GM18511 (cell line): Measurements from ENCODE around the gene GAL3ST3.
"Not testable (repeated sequence)": the region's sequence is repeated elsewhere in the genome, so short reads cannot be mapped to it uniquely, and the experiment has no call there.

Experiments
- ATAC-seq: cut with Tn5 transposase; IDR thresholded peaks from one replicate; pipeline ENCODE4 v1.9.1; 2021; ENCODE audit warnings: mild to moderate bottlenecking, moderate library complexity; ENCODE audit not compliant: unreplicated experiment

GAL3ST3 gene

GRCh38 chr11:66048547-66049323, at the start of gene GAL3ST3:
Gene GAL3ST3, minus strand, starts transcription at chr11:66049161. Its CDS starts 3,746 bp downstream, at chr11:66045415.
- ATAC-seq = no peak

GRCh38 chr11:66092125-66092524, 43.2 kb upstream of the GAL3ST3 start:
- not testable (repeated sequence) for ATAC-seq

GRCh38 chr11:66090288-66090687, 41.3 kb upstream of the GAL3ST3 start:
- ATAC-seq = no peak

- ATAC-seq = no peak
Measured at GRCh38 chr11:66089067-66089466, 40.1 kb upstream of the GAL3ST3 start.

GRCh38 chr11:66087148-66087908, 38.4 kb upstream of the GAL3ST3 start:
- ATAC-seq = no peak

GRCh38 chr11:66084821-66085475, 36.0 kb upstream of the GAL3ST3 start:
- no peak for ATAC-seq

GRCh38 chr11:66083767-66084166, 34.8 kb upstream of the GAL3ST3 start:
- no peak for ATAC-seq

- ATAC-seq = no peak
Measured at GRCh38 chr11:66082946-66083698, 34.2 kb upstream of the GAL3ST3 start.

- no peak for ATAC-seq
Measured at GRCh38 chr11:66081505-66081904, 32.5 kb upstream of the GAL3ST3 start.

GRCh38 chr11:66080055-66080817, 31.3 kb upstream of the GAL3ST3 start:
- no peak for ATAC-seq

- ATAC-seq = not testable (repeated sequence)
Measured at GRCh38 chr11:66078949-66079348, 30.0 kb upstream of the GAL3ST3 start.

GRCh38 chr11:66077927-66078326, 29.0 kb upstream of the GAL3ST3 start:
- no peak for ATAC-seq

GRCh38 chr11:66076561-66076960, 27.6 kb upstream of the GAL3ST3 start:
- no peak for ATAC-seq

- ATAC-seq = no peak
Measured at GRCh38 chr11:66075273-66075672, 26.3 kb upstream of the GAL3ST3 start.

- ATAC-seq = no peak
Measured at GRCh38 chr11:66073669-66074068, 24.7 kb upstream of the GAL3ST3 start.

- no peak for ATAC-seq
Measured at GRCh38 chr11:66072518-66072917, 23.6 kb upstream of the GAL3ST3 start.

- no peak for ATAC-seq
Measured at GRCh38 chr11:66072081-66072480, 23.1 kb upstream of the GAL3ST3 start.

- ATAC-seq = no peak
Measured at GRCh38 chr11:66071381-66071801, 22.4 kb upstream of the GAL3ST3 start.

GRCh38 chr11:66070604-66071380, 21.8 kb upstream of the GAL3ST3 start:
- peak; percentile 22 for ATAC-seq
